Lower lobe of right lung (tissue), 2 donors: ENCODE results near the gene L3MBTL4. TPM values are rescaled to one million over a fixed set of nuclear protein-coding genes. Genes with fewer than 3 reads are reported as not detected.

ENCODE experiments used
- ATAC-seq, 2 donors: fragments of 200-7000 bp; cut with Tn5 transposase; one replicate each; pipeline ENCODE4 v1.9.1; 2020 to 2022; ENCODE audit warnings: mild to moderate bottlenecking in 2 of 2, moderate library complexity in 2 of 2
- DNase-seq: peaks from one replicate; pipeline ENCODE4 v3.0.0-alpha.2; 2020
- H3K27ac ChIP-seq: fragments of 200-600 bp; one replicate; pipeline ENCODE4 v1.8.0; 2022
- H3K27me3 ChIP-seq: fragments of 200-600 bp; one replicate; pipeline ENCODE4 v1.8.0; 2022; ENCODE audit warnings: low read depth
- H3K36me3 ChIP-seq: fragments of 200-600 bp; one replicate; pipeline ENCODE4 v1.8.0; 2022; ENCODE audit warnings: mild to moderate bottlenecking
- H3K4me1 ChIP-seq: fragments of 200-600 bp; one replicate; pipeline ENCODE4 v1.8.0; 2022
- H3K4me3 ChIP-seq: fragments of 200-600 bp; one replicate; pipeline ENCODE4 v1.8.0; 2022; ENCODE audit warnings: mild to moderate bottlenecking
- H3K9me3 ChIP-seq: fragments of 200-600 bp; one replicate; pipeline ENCODE4 v1.8.0; 2022
- CTCF ChIP-seq: fragments of 200-600 bp; IDR thresholded peaks from one replicate; pipeline ENCODE4 v1.8.0; 2022; ENCODE audit warnings: antibody characterized with exemption, mild to moderate bottlenecking
- intact Hi-C: fragments of 100-400 bp; cut with DNase I; formaldehyde crosslinking; loops from one replicate; pipeline ENCODE4 v1.11.0; 2022
- total RNA-seq: library from RNA; stranded (reverse); fragmentation: NEBNext Ultra II Directional; extraction: Animal tissue kit (Norgen Biotek cat#: 25700); gene quantifications from one replicate; pipeline ENCODE4 v1.2.1, GENCODE V29; 2021
- donor health status: DM: no; HTN: yes; CAD: no; lungs with severe emphysema.

Gene L3MBTL4
- total RNA-seq, 1 donor from 2014 or later = 16.9 TPM

GRCh38 chr18:6120820-6121279 lies 293.9 kb downstream of the L3MBTL4 start:
- Histone ChIP-seq H3K4me1 (no peaks in the 10 kb centered on the region), H3K27me3 (no peaks in the 10 kb centered on the region), H3K36me3 (no peaks in the 10 kb centered on the region), H3K9me3 (peaks cover 5% of the 10 kb centered on the region), H3K4me3 (no peak overlapping the region), H3K27ac (no peak overlapping the region)
- no peak for TF ChIP-seq CTCF
- ATAC-seq = no peak
- DNase-seq = no peak
- intact Hi-C loops = no loop called here

- no peak for ATAC-seq
- Histone ChIP-seq H3K4me1 (no peaks in the 10 kb centered on the region), H3K27ac (no peak overlapping the region), H3K27me3 (no peaks in the 10 kb centered on the region), H3K9me3 (no peaks in the 10 kb centered on the region), H3K36me3 (no peaks in the 10 kb centered on the region), H3K4me3 (no peak overlapping the region)
- DNase-seq = no peak
- intact Hi-C loops = no loop called here
- TF ChIP-seq CTCF = no peak
Observed at GRCh38 chr18:6119761-6120160, 294.9 kb downstream of the L3MBTL4 start.

GRCh38 chr18:6118080-6118479 lies 296.6 kb downstream of the L3MBTL4 start:
- Histone ChIP-seq H3K36me3 (no peaks in the 10 kb centered on the region), H3K27ac (no peak overlapping the region), H3K27me3 (no peaks in the 10 kb centered on the region), H3K4me3 (no peak overlapping the region), H3K9me3 (no peaks in the 10 kb centered on the region), H3K4me1 (no peaks in the 10 kb centered on the region)
- DNase-seq (no peak), ATAC-seq (no peak)
- intact Hi-C loops = no loop called here
- no peak for TF ChIP-seq CTCF

GRCh38 chr18:6115710-6116109 lies 299.0 kb downstream of the L3MBTL4 start:
- DNase-seq (no peak), ATAC-seq (no peak)
- Histone ChIP-seq H3K36me3 (no peaks in the 10 kb centered on the region), H3K27me3 (no peaks in the 10 kb centered on the region), H3K9me3 (no peaks in the 10 kb centered on the region), H3K4me3 (no peak overlapping the region), H3K27ac (no peak overlapping the region), H3K4me1 (no peaks in the 10 kb centered on the region)
- intact Hi-C loops = no loop called here
- TF ChIP-seq CTCF = no peak

GRCh38 chr18:6113650-6114049 lies 301.1 kb downstream of the L3MBTL4 start:
- H3K4me3 ChIP-seq = no peak overlapping the region
- ATAC-seq (no peak), DNase-seq (no peak)
- H3K9me3 ChIP-seq = no peaks in the 10 kb centered on the region
- peaks cover under 1% of the 10 kb centered on the region for H3K4me1 ChIP-seq
- no peaks in the 10 kb centered on the region for H3K36me3 ChIP-seq
- intact Hi-C loops = no loop called here
- no peak for TF ChIP-seq CTCF
- no peak overlapping the region for H3K27ac ChIP-seq
- H3K27me3 ChIP-seq = no peaks in the 10 kb centered on the region

GRCh38 chr18:6111726-6112125 lies 303.0 kb downstream of the L3MBTL4 start:
- H3K9me3 ChIP-seq = no peaks in the 10 kb centered on the region
- no peak for TF ChIP-seq CTCF
- no peak for DNase-seq
- H3K36me3 ChIP-seq = no peaks in the 10 kb centered on the region
- peaks cover 5% of the 10 kb centered on the region for H3K4me1 ChIP-seq
- intact Hi-C loops = no loop called here
- no peak overlapping the region for H3K27ac ChIP-seq
- no peaks in the 10 kb centered on the region for H3K27me3 ChIP-seq
- no peak overlapping the region for H3K4me3 ChIP-seq
- no peak for ATAC-seq
